ENCODE data around the gene SEMA5A.

The SEMA5A gene

GRCh38 chr5:9249231-9249630, 296.6 kb downstream of the SEMA5A start:
- no peak for DNase-seq (ENCODE audit: low read depth in 1 of 2, low spot score in 1 of 2)

DNA sequence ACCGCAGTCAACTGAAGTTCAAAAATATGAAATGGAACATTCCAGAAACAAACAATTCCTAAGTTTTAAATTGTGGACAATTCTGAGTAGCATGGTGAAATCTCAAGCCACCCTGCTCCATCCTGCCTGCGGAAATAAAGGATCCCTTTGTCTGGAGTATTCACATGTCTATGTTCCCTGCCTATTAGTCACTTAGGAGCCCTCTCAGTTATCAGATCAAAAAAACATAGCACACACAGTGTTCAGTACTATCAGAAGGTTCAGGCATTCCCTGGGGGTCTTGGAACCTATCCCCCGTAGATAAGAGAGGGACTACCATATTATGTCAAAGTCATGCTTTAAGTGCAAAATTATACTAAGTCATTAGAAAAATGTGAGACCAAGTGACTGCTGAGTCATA, 300.8 kb downstream of the SEMA5A start:
- H3K27ac ChIP-seq (replicated peaks) = no peak overlapping the region
- H3K4me3 ChIP-seq (replicated peaks; ENCODE audit: insufficient read depth, low read length) = no peak overlapping the region
- H3K27me3 ChIP-seq (ENCODE audit: insufficient read depth, poor library complexity, severe bottlenecking) = no peaks in the 10 kb centered on the region
- TF ChIP-seq SPI1 (IDR thresholded peaks at IDR 0.05; ENCODE audit: borderline replicate concordance, low read depth) (no peak), POLR2AphosphoS5 (IDR thresholded peaks at IDR 0.05; ENCODE audit: low read depth) (no peak), CTCF (IDR thresholded peaks at IDR 0.05; ENCODE audit: insufficient read depth, low read length) (no peak), GABPA (IDR thresholded peaks at IDR 0.05; ENCODE audit: low read depth) (no peak)
- TF ChIP-seq, protein P1, sequence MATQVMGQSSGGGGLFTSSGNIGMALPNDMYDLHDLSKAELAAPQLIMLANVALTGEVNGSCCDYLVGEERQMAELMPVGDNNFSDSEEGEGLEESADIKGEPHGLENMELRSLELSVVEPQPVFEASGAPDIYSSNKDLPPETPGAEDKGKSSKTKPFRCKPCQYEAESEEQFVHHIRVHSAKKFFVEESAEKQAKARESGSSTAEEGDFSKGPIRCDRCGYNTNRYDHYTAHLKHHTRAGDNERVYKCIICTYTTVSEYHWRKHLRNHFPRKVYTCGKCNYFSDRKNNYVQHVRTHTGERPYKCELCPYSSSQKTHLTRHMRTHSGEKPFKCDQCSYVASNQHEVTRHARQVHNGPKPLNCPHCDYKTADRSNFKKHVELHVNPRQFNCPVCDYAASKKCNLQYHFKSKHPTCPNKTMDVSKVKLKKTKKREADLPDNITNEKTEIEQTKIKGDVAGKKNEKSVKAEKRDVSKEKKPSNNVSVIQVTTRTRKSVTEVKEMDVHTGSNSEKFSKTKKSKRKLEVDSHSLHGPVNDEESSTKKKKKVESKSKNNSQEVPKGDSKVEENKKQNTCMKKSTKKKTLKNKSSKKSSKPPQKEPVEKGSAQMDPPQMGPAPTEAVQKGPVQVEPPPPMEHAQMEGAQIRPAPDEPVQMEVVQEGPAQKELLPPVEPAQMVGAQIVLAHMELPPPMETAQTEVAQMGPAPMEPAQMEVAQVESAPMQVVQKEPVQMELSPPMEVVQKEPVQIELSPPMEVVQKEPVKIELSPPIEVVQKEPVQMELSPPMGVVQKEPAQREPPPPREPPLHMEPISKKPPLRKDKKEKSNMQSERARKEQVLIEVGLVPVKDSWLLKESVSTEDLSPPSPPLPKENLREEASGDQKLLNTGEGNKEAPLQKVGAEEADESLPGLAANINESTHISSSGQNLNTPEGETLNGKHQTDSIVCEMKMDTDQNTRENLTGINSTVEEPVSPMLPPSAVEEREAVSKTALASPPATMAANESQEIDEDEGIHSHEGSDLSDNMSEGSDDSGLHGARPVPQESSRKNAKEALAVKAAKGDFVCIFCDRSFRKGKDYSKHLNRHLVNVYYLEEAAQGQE (IDR thresholded peaks at IDR 0.05; ENCODE audit: insufficient replicate concordance, low read depth) = no peak
- no peak for DNase-seq (ENCODE audit: low read depth in 1 of 2, low spot score in 1 of 2)

More at GRCh38 chr5:9249231-9249630, 296.6 kb downstream of the SEMA5A start:
- H3K27me3 ChIP-seq (ENCODE audit: insufficient read depth, poor library complexity, severe bottlenecking) = no peaks in the 10 kb centered on the region
- no peak overlapping the region for H3K27ac ChIP-seq (replicated peaks)
- TF ChIP-seq GABPA (IDR thresholded peaks at IDR 0.05; ENCODE audit: low read depth) (no peak), POLR2AphosphoS5 (IDR thresholded peaks at IDR 0.05; ENCODE audit: low read depth) (no peak), SPI1 (IDR thresholded peaks at IDR 0.05; ENCODE audit: borderline replicate concordance, low read depth) (no peak), CTCF (IDR thresholded peaks at IDR 0.05; ENCODE audit: insufficient read depth, low read length) (no peak)
- TF ChIP-seq, protein P1 (IDR thresholded peaks at IDR 0.05; ENCODE audit: insufficient replicate concordance, low read depth) = no peak
- no peak overlapping the region for H3K4me3 ChIP-seq (replicated peaks; ENCODE audit: insufficient read depth, low read length)

DNA sequence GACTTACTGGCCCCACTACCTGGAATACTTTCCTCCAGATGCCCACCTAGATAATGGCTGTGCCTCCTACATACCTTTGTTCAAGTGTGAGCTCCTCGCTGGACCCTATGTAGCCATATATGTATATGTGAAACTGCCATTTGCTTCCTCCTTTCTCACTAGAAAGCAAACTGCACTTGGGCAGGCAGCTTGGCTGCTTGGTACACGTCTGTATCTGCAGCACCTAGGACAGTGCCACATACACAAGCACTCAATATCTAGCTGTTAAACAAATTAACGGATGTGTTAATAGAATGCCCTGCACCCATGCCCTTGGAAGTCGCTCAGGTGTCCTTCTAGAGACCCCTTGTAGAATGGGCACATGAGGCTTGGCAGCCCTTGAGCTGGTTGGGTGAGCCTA, 301.5 kb downstream of the SEMA5A start:
- TF ChIP-seq, protein P1 (IDR thresholded peaks at IDR 0.05; ENCODE audit: insufficient replicate concordance, low read depth) = peak; percentile 45
- TF ChIP-seq SPI1 (IDR thresholded peaks at IDR 0.05; ENCODE audit: borderline replicate concordance, low read depth) (no peak), GABPA (IDR thresholded peaks at IDR 0.05; ENCODE audit: low read depth) (no peak), CTCF (IDR thresholded peaks at IDR 0.05; ENCODE audit: insufficient read depth, low read length) (no peak), POLR2AphosphoS5 (IDR thresholded peaks at IDR 0.05; ENCODE audit: low read depth) (no peak)
- Histone ChIP-seq H3K27me3 (ENCODE audit: insufficient read depth, poor library complexity, severe bottlenecking) (no peaks in the 10 kb centered on the region), H3K27ac (replicated peaks) (no peak overlapping the region), H3K4me3 (replicated peaks; ENCODE audit: insufficient read depth, low read length) (no peak overlapping the region)
- DNase-seq (ENCODE audit: low read depth in 1 of 2, low spot score in 1 of 2) = no peak
